Measurements from ENCODE around the gene PDCD5.

DNA sequence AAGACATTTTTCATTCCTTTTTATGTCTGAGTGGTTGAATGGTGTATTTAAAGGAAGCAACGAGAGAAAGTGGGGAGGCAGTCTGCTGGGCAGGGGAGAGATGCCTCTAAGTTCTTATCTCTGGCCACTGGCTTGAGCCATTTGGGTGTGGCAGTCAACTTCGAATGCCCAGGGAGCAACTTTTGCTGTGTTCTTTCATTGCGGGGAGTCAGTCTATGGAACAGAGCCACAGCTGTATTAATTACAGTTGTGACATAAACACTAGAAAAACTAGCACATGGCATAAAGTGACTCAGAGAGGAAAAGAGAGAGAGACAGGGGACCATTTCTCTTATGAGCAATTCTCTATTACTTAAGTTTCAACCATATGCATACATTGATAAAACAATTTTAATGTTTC is 40.4 kb upstream of the PDCD5 start:
- TF ChIP-seq, protein P1, sequence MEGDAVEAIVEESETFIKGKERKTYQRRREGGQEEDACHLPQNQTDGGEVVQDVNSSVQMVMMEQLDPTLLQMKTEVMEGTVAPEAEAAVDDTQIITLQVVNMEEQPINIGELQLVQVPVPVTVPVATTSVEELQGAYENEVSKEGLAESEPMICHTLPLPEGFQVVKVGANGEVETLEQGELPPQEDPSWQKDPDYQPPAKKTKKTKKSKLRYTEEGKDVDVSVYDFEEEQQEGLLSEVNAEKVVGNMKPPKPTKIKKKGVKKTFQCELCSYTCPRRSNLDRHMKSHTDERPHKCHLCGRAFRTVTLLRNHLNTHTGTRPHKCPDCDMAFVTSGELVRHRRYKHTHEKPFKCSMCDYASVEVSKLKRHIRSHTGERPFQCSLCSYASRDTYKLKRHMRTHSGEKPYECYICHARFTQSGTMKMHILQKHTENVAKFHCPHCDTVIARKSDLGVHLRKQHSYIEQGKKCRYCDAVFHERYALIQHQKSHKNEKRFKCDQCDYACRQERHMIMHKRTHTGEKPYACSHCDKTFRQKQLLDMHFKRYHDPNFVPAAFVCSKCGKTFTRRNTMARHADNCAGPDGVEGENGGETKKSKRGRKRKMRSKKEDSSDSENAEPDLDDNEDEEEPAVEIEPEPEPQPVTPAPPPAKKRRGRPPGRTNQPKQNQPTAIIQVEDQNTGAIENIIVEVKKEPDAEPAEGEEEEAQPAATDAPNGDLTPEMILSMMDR (conservative IDR thresholded peaks at IDR 0.05) = no peak
- no peak for TF ChIP-seq EZH2 (IDR thresholded peaks at IDR 0.05; ENCODE audit: low read depth)

Measured in PC-9 (cell line).